ENCODE measurements around the gene ZFP62. TPM values are rescaled to one million over a fixed set of nuclear protein-coding genes. Genes with fewer than 3 reads are reported as not detected.

The ZFP62 gene
- total and polyA plus RNA-seq, 12 donors: 6.4 to 24.9 (median 13.6) TPM

- intact Hi-C loops (cut with DNase I): loop anchor here in 2 of 10 donors (1.0 to 10.0 kb wide), 4 partner anchors 49 to 431 kb away; partner anchors contain the start of genes BTNL9 (in 1 of the 2), RACK1 (in 1 of the 2) and ZFP62 (in 1 of the 2)
- 76 to 80% methylated on average over 5 of the region's 5 CpGs for whole genome bisulfite sequencing, 2 donors
- DNase-seq (no peak), ATAC-seq (no peak)
- H3K4me3 ChIP-seq: peak overlapping the region in 9 of 10 donors; percentile 15 to 76 (median 36)
- H3K27me3 ChIP-seq: no peaks in the 10 kb centered on the region
- H3K36me3 ChIP-seq: peaks cover 0 to 1% (median 0%) of the 10 kb centered on the region in 9 donors
- H3K4me1 ChIP-seq: peaks cover 11 to 85% (median 60%) of the 10 kb centered on the region in 9 donors
- no peaks in the 10 kb centered on the region for H3K9me3 ChIP-seq
- H3K27ac ChIP-seq: peak overlapping the region; percentile 23 to 91 (median 86)
- peak in 1 of 9 donors; percentile 33 for TF ChIP-seq CTCF (IDR thresholded peaks at IDR 0.05)
Observed at GRCh38 chr5:180813420-180813819, 47.7 kb downstream of the ZFP62 start.

GRCh38 chr5:180811623-180812124 lies 49.4 kb downstream of the ZFP62 start:
- no peak for ATAC-seq
- no peaks in the 10 kb centered on the region for H3K27me3 ChIP-seq
- DNase-seq: no peak
- TF ChIP-seq CTCF (IDR thresholded peaks at IDR 0.05): no peak
- peak overlapping the region in 9 of 10 donors; percentile 45 to 79 (median 76) for H3K4me3 ChIP-seq
- peaks cover 0 to 17% (median 0%) of the 10 kb centered on the region in 9 donors for H3K36me3 ChIP-seq
- H3K4me1 ChIP-seq: peaks cover 19 to 85% (median 60%) of the 10 kb centered on the region in 9 donors
- H3K27ac ChIP-seq: peak overlapping the region; percentile 97 to 100 (median 99)
- intact Hi-C loops (cut with DNase I): loop anchor here in 3 of 10 donors (2.0 to 10.0 kb wide), 5 partner anchors 19 to 433 kb away; partner anchors contain the start of genes ZFP62 (in 2 of the 3), BTNL9 (in 1 of the 3) and RACK1 (in 1 of the 3)
- no peaks in the 10 kb centered on the region for H3K9me3 ChIP-seq
- WGBS, 2 donors: 70 to 71% methylated on average over 10 of the region's 10 CpGs

- H3K27me3 ChIP-seq: no peaks in the 10 kb centered on the region
- H3K36me3 ChIP-seq: peaks cover 0 to 23% (median 0%) of the 10 kb centered on the region in 9 donors
- peak; percentile 63 to 71 for DNase-seq
- intact Hi-C loops (cut with DNase I): loop anchor here in 3 of 10 donors (2.0 to 10.0 kb wide), 5 partner anchors 20 to 434 kb away; partner anchors contain the start of genes ZFP62 (in 2 of the 3), BTNL9 (in 1 of the 3) and RACK1 (in 1 of the 3)
- peak overlapping the region; percentile 97 to 100 (median 99) for H3K27ac ChIP-seq
- H3K9me3 ChIP-seq: no peaks in the 10 kb centered on the region
- ATAC-seq: peak in 2 of 8 donors; percentile 39 to 41
- peaks cover 19 to 85% (median 60%) of the 10 kb centered on the region in 9 donors for H3K4me1 ChIP-seq
- peak overlapping the region; percentile 45 to 79 (median 76) for H3K4me3 ChIP-seq
- 7 to 8% methylated on average over 30 of the region's 30 CpGs for WGBS, 2 donors
- TF ChIP-seq CTCF (IDR thresholded peaks at IDR 0.05): no peak
Observed at GRCh38 chr5:180810959-180811622, 50.0 kb downstream of the ZFP62 start.

- WGBS, 2 donors: 0% methylated on average over 62 to 65 of the region's 66 CpGs
- TF ChIP-seq CTCF (IDR thresholded peaks at IDR 0.05): no peak
- Histone ChIP-seq H3K4me1 (peaks cover 19 to 85% (median 62%) of the 10 kb centered on the region in 9 donors), H3K27ac (peak overlapping the region; percentile 97 to 100 (median 99)), H3K9me3 (no peaks in the 10 kb centered on the region), H3K27me3 (no peaks in the 10 kb centered on the region), H3K4me3 (peak overlapping the region; percentile 45 to 79 (median 76)), H3K36me3 (peaks cover 0 to 29% (median 0%) of the 10 kb centered on the region in 9 donors)
- DNase-seq: peak; percentile 97 to 98
- ATAC-seq: peak; percentile 94 to 98 (median 96)
- intact Hi-C loops (cut with DNase I): loop anchor here in 3 of 10 donors (2.0 to 10.0 kb wide), 5 partner anchors 20 to 434 kb away; partner anchors contain the start of genes ZFP62 (in 2 of the 3), BTNL9 (in 1 of the 3) and RACK1 (in 1 of the 3)
Observed at GRCh38 chr5:180810210-180810958, 50.7 kb downstream of the ZFP62 start.
